BE2C (cell line): ENCODE data around the gene SSX2IP.

ENCODE experiments used
- DNase-seq: peaks from one replicate; pipeline ENCODE4 v3.0.0-alpha.2; 2020
- H3K27me3 ChIP-seq: fragments of 250-450 bp; sonication (Bioruptor Pico); 2 replicates; pipeline ENCODE4 v1.5.1; 2020; ENCODE audit warnings: mild to moderate bottlenecking
- H3K36me3 ChIP-seq: fragments of 250-450 bp; sonication (Bioruptor Pico); 2 replicates; pipeline ENCODE4 v1.5.1; 2020; ENCODE audit warnings: mild to moderate bottlenecking
- H3K4me1 ChIP-seq: fragments of 250-450 bp; sonication (Bioruptor Pico); 2 replicates; pipeline ENCODE4 v1.5.1; 2020
- H3K4me3 ChIP-seq: 2 replicates; pipeline ENCODE4 v1.5.1; 2011; ENCODE audit warnings: low read depth, low read length
- H3K9me3 ChIP-seq: fragments of 250-450 bp; sonication (Bioruptor Pico); 2 replicates; pipeline ENCODE4 v1.5.1; 2020
- TF ChIP-seq, protein P1 (sequence below): IDR thresholded peaks from 2 replicates; pipeline ENCODE4 v1.5.1; 2012; ENCODE audit warnings: mild to moderate bottlenecking, low read depth, low read length

SSX2IP gene

DNA sequence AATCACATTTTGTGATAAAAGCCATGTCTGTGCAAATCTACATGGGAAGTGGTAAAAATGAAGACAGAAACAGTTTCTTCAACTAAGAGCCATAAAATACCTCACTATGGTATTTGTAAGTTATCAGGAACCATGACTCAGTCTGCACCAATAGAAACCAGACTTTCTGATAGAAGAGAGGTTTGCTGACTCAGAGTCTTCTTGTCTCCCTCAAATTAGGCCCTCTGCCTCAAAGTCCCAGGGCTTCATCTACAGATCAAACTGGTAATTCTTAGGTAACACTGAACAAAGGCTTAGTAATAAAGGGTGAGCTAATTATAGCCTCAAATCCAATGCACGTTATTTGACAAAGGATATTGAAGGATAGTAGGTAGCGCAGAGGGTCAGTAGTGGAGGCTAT, 30.9 kb upstream of the SSX2IP start:
- H3K9me3 ChIP-seq: no peaks in the 10 kb centered on the region
- H3K4me3 ChIP-seq: no peak overlapping the region
- no peak for DNase-seq
- no peaks in the 10 kb centered on the region for H3K4me1 ChIP-seq
- H3K36me3 ChIP-seq: no peaks in the 10 kb centered on the region
- TF ChIP-seq, protein P1, sequence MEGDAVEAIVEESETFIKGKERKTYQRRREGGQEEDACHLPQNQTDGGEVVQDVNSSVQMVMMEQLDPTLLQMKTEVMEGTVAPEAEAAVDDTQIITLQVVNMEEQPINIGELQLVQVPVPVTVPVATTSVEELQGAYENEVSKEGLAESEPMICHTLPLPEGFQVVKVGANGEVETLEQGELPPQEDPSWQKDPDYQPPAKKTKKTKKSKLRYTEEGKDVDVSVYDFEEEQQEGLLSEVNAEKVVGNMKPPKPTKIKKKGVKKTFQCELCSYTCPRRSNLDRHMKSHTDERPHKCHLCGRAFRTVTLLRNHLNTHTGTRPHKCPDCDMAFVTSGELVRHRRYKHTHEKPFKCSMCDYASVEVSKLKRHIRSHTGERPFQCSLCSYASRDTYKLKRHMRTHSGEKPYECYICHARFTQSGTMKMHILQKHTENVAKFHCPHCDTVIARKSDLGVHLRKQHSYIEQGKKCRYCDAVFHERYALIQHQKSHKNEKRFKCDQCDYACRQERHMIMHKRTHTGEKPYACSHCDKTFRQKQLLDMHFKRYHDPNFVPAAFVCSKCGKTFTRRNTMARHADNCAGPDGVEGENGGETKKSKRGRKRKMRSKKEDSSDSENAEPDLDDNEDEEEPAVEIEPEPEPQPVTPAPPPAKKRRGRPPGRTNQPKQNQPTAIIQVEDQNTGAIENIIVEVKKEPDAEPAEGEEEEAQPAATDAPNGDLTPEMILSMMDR: no peak
- H3K27me3 ChIP-seq: no peaks in the 10 kb centered on the region

DNA sequence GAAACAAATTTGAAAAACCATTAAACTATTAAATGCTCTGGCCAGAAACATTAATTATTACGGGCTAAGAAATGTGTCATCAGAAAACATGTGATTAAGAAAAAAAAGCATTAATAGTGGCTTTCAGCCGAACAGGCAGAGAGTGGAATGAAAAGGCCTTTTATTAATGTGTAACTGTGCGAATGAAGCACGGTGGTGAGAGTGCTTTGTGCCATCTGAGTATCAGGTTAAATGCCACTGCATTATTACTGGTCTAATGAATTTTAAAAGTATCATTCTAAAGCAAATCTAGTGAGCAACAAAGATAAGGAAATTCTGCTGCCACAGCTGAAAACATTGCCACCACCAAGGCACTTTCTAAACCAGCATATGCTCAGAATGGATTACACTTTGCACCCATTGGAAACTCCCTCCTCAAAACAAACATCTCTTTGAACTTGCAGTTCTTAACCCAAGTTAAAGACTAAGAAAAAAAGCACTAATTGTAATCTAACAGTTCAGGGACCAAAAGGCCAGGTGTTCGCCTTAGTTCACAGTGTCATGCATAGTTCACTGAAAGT, 30.0 kb upstream of the SSX2IP start:
- H3K36me3 ChIP-seq: no peaks in the 10 kb centered on the region
- TF ChIP-seq, protein P1: no peak
- no peaks in the 10 kb centered on the region for H3K9me3 ChIP-seq
- H3K27me3 ChIP-seq: no peaks in the 10 kb centered on the region
- H3K4me1 ChIP-seq: 0 out of 2 replicates have a peak, but pooled peaks cover 2% of the 10 kb centered on the region
- DNase-seq: no peak
- H3K4me3 ChIP-seq: no peak overlapping the region

DNA sequence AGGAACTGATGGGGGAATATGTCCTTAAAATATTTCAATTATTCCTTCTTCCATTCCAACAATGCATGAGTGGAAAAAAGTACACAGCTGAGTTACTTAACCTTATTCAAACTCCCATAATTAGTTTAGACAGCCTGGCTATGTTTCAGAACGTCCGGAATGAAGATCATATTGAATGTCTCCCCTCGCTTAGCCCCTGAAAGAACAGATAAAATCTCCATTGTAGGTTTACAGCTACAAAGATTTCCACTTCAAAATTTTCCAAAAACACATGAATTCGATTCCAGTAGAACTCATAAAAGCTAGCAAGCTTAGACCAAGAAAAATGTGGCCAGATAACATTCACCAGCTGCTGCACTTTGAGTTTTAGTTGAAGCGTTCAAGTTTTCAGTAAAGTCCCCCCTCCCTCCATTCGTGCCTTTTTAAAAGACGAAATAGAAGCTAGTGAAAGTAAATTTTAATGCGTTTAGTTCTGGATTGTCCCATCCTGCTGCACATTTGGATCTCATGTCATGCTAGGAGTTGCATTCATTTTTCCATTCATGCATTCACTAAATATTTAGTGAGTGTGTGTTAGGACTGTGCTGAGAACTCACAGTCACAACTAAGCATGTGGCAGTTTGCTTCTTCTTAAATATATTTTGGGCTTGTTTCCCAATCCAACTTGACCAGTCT, 29.4 kb upstream of the SSX2IP start:
- Histone ChIP-seq H3K9me3 (no peaks in the 10 kb centered on the region), H3K4me1 (0 out of 2 replicates have a peak, but pooled peaks cover 2% of the 10 kb centered on the region), H3K36me3 (no peaks in the 10 kb centered on the region), H3K27me3 (no peaks in the 10 kb centered on the region), H3K4me3 (no peak overlapping the region)
- TF ChIP-seq, protein P1: no peak
- DNase-seq: no peak

DNA sequence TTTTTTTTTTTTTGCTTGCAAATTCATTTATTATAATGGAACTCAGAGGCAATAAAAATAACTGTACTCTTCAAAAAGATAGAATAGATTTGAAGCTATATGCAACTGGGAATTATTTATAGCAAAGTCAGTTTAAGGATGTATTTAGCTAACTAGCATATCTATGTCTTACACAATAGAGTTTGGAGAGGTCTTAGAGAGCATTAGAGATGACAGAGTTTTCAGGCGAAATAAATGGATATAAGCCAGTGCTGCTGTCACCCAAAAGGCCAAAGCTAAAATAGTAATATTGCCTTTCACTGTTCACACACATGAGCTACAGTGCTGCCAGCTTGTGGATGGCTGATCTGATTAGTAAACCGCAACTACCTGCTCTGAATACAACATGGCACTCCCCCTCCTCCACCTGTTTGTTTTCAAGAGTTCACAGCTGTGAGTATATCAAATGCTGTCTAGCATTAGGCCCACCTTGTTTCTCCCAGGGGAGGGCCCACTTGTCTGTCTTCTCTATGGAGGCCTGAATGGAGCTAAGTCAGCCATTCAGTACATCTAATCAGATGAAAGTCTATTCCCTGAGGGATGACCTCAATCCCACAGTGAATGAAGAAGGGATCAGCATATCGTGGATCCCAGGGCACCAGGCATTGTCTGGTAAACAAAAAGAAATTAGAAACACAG, 25.2 kb upstream of the SSX2IP start:
- Histone ChIP-seq H3K4me3 (no peak overlapping the region), H3K27me3 (no peaks in the 10 kb centered on the region), H3K9me3 (no peaks in the 10 kb centered on the region), H3K36me3 (no peaks in the 10 kb centered on the region), H3K4me1 (0 out of 2 replicates have a peak, but pooled peaks cover 2% of the 10 kb centered on the region)
- TF ChIP-seq, protein P1: no peak
- DNase-seq: peak; percentile 12

DNA sequence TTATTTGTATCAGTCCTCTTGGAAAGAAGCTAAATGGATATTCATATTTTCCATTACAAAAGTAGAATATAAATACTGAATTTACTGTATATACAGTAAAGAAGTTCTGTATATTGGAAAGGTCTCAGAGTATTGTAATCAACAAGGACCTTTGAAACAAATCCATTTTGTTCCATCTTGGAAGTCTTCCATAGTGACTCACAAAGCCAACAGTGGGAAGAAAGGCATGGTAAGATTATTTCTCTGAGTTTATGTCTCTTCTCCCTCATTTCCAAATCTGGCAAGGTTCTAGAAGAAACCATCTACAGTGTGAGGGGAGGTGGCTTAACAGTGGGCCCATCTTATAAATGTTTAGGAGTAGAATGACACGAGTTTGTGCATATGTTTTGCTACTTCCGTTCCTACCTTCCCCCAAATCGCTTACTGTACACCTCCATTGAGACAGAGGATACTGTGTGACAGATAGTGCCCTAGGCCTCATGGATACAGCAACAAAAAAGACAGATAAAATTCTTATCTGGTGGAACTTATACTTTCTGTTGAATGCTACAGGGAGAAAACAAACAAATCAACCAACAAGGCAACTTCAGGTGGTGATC, 22.1 kb upstream of the SSX2IP start:
- 0 out of 2 replicates have a peak, but pooled peaks cover 2% of the 10 kb centered on the region for H3K4me1 ChIP-seq
- no peak for DNase-seq
- no peak overlapping the region for H3K4me3 ChIP-seq
- H3K36me3 ChIP-seq: no peaks in the 10 kb centered on the region
- TF ChIP-seq, protein P1: no peak
- H3K27me3 ChIP-seq: no peaks in the 10 kb centered on the region
- no peaks in the 10 kb centered on the region for H3K9me3 ChIP-seq

DNA sequence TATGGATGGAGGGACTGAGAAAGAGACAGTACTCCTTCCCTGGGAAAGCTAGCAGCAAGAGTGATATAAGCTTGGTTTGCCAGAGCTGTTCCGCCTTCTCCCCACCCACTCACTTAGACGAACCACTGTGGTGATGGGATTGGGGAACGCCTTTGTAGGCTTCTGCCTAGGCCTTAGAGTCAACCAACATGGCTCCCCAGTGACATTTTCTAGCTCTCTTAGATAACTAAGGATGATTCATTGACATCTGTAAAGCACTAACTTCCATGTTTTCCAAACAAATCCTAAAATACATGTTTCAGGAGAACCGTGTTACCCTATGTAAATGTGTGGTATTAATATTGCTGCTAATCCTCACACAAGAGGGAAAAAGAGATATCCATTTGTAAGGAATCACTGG, 21.6 kb upstream of the SSX2IP start:
- TF ChIP-seq, protein P1: no peak
- DNase-seq: no peak
- Histone ChIP-seq H3K36me3 (no peaks in the 10 kb centered on the region), H3K4me3 (no peak overlapping the region), H3K4me1 (0 out of 2 replicates have a peak, but pooled peaks cover 2% of the 10 kb centered on the region), H3K27me3 (no peaks in the 10 kb centered on the region), H3K9me3 (no peaks in the 10 kb centered on the region)
